Peyer's patch (tissue), 4 donors: ENCODE data around the gene EEF2K.

Experiments
- POLR2A ChIP-seq, 2 donors: fragments of 450-650 bp; IDR thresholded peaks; one replicate each; pipeline ENCODE4 v1.5.1; 2017; ENCODE audit warnings: antibody characterized with exemption in 2 of 2, mild to moderate bottlenecking in 2 of 2, moderate library complexity in 2 of 2
- TF ChIP-seq, protein P1 (sequence below), 6 experiments: fragments of 450-650 bp in 4 of 6; fragments of 200-600 bp in 2 of 6; sonication (generic) in 1 of 6; IDR thresholded peaks; one replicate each; pipeline ENCODE4 v1.5.1; 2017 to 2019; ENCODE audit warnings: antibody characterized with exemption in 6 of 6, mild to moderate bottlenecking in 3 of 6, moderate library complexity in 1 of 6

- TF ChIP-seq, protein P1, sequence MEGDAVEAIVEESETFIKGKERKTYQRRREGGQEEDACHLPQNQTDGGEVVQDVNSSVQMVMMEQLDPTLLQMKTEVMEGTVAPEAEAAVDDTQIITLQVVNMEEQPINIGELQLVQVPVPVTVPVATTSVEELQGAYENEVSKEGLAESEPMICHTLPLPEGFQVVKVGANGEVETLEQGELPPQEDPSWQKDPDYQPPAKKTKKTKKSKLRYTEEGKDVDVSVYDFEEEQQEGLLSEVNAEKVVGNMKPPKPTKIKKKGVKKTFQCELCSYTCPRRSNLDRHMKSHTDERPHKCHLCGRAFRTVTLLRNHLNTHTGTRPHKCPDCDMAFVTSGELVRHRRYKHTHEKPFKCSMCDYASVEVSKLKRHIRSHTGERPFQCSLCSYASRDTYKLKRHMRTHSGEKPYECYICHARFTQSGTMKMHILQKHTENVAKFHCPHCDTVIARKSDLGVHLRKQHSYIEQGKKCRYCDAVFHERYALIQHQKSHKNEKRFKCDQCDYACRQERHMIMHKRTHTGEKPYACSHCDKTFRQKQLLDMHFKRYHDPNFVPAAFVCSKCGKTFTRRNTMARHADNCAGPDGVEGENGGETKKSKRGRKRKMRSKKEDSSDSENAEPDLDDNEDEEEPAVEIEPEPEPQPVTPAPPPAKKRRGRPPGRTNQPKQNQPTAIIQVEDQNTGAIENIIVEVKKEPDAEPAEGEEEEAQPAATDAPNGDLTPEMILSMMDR (IDR thresholded peaks at IDR 0.05): no peak
- TF ChIP-seq POLR2A (IDR thresholded peaks at IDR 0.05): no peak
Measured at GRCh38 chr16:22317001-22317530, 111.0 kb downstream of the EEF2K start.
